RKO (cell line): ENCODE data around the gene ATG9B.

Source experiments
- DNase-seq: peaks from one replicate; pipeline ENCODE4 v3.0.0-alpha.2; 2016; ENCODE audit warnings: low spot score

Gene ATG9B

GRCh38 chr7:151024435-151025056 is at the start of gene ATG9B:
Gene ATG9B (minus strand): TSS chr7:151024494. CDS start chr7:151024423, 71 bp downstream.
- DNase-seq = no peak

- DNase-seq = no peak
Observed at GRCh38 chr7:151073990-151074389, 49.7 kb upstream of the ATG9B start.

GRCh38 chr7:151071032-151071866 is 47.0 kb upstream of the ATG9B start:
- no peak for DNase-seq

- no peak for DNase-seq
Observed at GRCh38 chr7:151070574-151070960, 46.3 kb upstream of the ATG9B start.

GRCh38 chr7:151069841-151070573 is 45.7 kb upstream of the ATG9B start:
- DNase-seq = no peak

- no peak for DNase-seq
Observed at GRCh38 chr7:151068069-151068773, 43.9 kb upstream of the ATG9B start.

- DNase-seq = no peak
Observed at GRCh38 chr7:151066273-151066974, 42.1 kb upstream of the ATG9B start.

- no peak for DNase-seq
Observed at GRCh38 chr7:151065516-151065915, 41.2 kb upstream of the ATG9B start.

GRCh38 chr7:151064993-151065392 is 40.7 kb upstream of the ATG9B start:
- DNase-seq = no peak

- no peak for DNase-seq
Observed at GRCh38 chr7:151064454-151064853, 40.2 kb upstream of the ATG9B start.

- peak; percentile 53 for DNase-seq
Observed at GRCh38 chr7:151063212-151063561, 38.9 kb upstream of the ATG9B start.

- peak; percentile 95 for DNase-seq
Observed at GRCh38 chr7:151062399-151063211, 38.3 kb upstream of the ATG9B start.

GRCh38 chr7:151062111-151062398 is 37.8 kb upstream of the ATG9B start:
- DNase-seq = no peak

GRCh38 chr7:151061213-151062110 is 37.2 kb upstream of the ATG9B start:
- DNase-seq = peak; percentile 57

GRCh38 chr7:151060416-151061212 is 36.3 kb upstream of the ATG9B start:
- DNase-seq = peak; percentile 89

- DNase-seq = no peak
Observed at GRCh38 chr7:151060113-151060415, 35.8 kb upstream of the ATG9B start.

GRCh38 chr7:151059367-151060112 is 35.2 kb upstream of the ATG9B start, which contains the start of gene SLC4A2:
Gene SLC4A2 (plus strand): TSS chr7:151059589. CDS start chr7:151061988, 2,399 bp downstream.
- peak; percentile 84 for DNase-seq

GRCh38 chr7:151058781-151059366 is 34.6 kb upstream of the ATG9B start:
- DNase-seq = peak; percentile 69
